Heart right ventricle (tissue), 16 donors: ENCODE data around the gene C12orf42. TPM values are rescaled to one million over a fixed set of nuclear protein-coding genes. Genes with fewer than 3 reads are reported as not detected.

Experiments used
- ATAC-seq, 8 donors: fragments of 200-7000 bp; cut with Tn5 transposase; one replicate each; pipeline ENCODE4 v1.9.1; 2020; ENCODE audit warnings: mild to moderate bottlenecking in 8 of 8, moderate library complexity in 8 of 8, moderate number of reproducible peaks in 1 of 8
- DNase-seq, 2 donors: peaks; one replicate each; pipeline ENCODE4 v3.0.0-alpha.2; 2020
- H3K27ac ChIP-seq, 10 donors: fragments of 200-600 bp; sonication (generic) in 2 of 10; one replicate each; pipeline versions ENCODE4 v1.5.0 to v1.8.0; 2020 to 2022; ENCODE audit warnings: mild to moderate bottlenecking in 3 of 10
- H3K27me3 ChIP-seq, 7 donors: fragments of 200-600 bp; one replicate each; pipeline ENCODE4 v1.8.0; 2021 to 2022; ENCODE audit warnings: mild to moderate bottlenecking in 2 of 7
- H3K36me3 ChIP-seq, 9 donors: fragments of 200-600 bp; sonication (generic) in 1 of 9; one replicate each; pipeline versions ENCODE4 v1.5.0 to v1.8.0; 2020 to 2022; ENCODE audit warnings: mild to moderate bottlenecking in 2 of 9
- H3K4me1 ChIP-seq, 9 donors: fragments of 200-600 bp; sonication (generic) in 1 of 9; one replicate each; pipeline versions ENCODE4 v1.5.0 to v1.8.0; 2020 to 2022; ENCODE audit warnings: mild to moderate bottlenecking in 4 of 9
- H3K4me3 ChIP-seq, 10 donors: fragments of 200-600 bp; sonication (generic) in 2 of 10; one replicate each; pipeline versions ENCODE4 v1.5.0 to v1.8.0; 2020 to 2022; ENCODE audit warnings: mild to moderate bottlenecking in 7 of 10, moderate library complexity in 2 of 10
- H3K9me3 ChIP-seq, 11 donors: fragments of 200-600 bp in 10 of 11; sonication (generic) in 2 of 11; one replicate each; pipeline versions ENCODE4 v1.5.0 to v1.8.0; 2013 to 2022; ENCODE audit warnings: mild to moderate bottlenecking in 2 of 11, control low read depth in 1 of 11, moderate library complexity in 1 of 11
- CTCF ChIP-seq, 9 donors: fragments of 200-600 bp; sonication (generic) in 2 of 9; IDR thresholded peaks; one replicate each; pipeline versions ENCODE4 v1.5.0 to v1.8.0; 2021 to 2022; ENCODE audit warnings: antibody characterized with exemption in 9 of 9, mild to moderate bottlenecking in 5 of 9, moderate library complexity in 1 of 9
- WGBS, 2 donors: extraction: QIAGEN DNeasy Blood & Tissue Kit; methylation state at CpG; one replicate each; pipeline ENCODE4 v1.1.7; 2013; ENCODE audit warnings: inconsistent platforms in 1 of 2; 5-methylcytosine and 5-hydroxymethylcytosine counted together
- intact Hi-C, 10 donors: fragments of 100-400 bp; cut with DNase I; formaldehyde crosslinking; loops; one replicate each; pipeline versions ENCODE4 v1.11.1 to v1.14.2; 2022
- polyA plus RNA-seq, 2 donors: library from polyadenylated mRNA; stranded (reverse); fragments of 200-250 nt; gene quantifications; one replicate each; pipeline ENCODE4 v1.2.3, GENCODE V29; 2013
- total RNA-seq, 10 donors: library from RNA; stranded (reverse); fragmentation: NEBNext Ultra II Directional in 3 of 10; extraction: Animal tissue kit (Norgen Biotek cat#: 25700) in 3 of 10; gene quantifications; one replicate each; pipeline versions ENCODE4 v1.2.1 to v1.2.4, GENCODE V29; 2021 to 2023
- donor health status: Arrhythmogenic right ventricular cardiomyopathy.
- donor health status: ischemic (EF 13 %, LVEDD 7.1; RV severe dilation, severe dysfunction).
- donor health status: healthy with polysubstance abuse.
- donor health status: DM: no; HTN: yes; CAD: no.
- donor health status: DM: no; HTN: no; CAD: no.
- donor health status: ischemic (EF 25% LVEDD 6.9; RV normal size, moderate dysfunction).
- donor health status: ischemic (EF 25% LVEDD 5.7; RV mildly dilated, moderate dysfunction).
- donor health status: healthy.
- donor health status: DM: yes; HTN: yes; CAD: no.
- donor health status: Ischemic cardiomyopathy.
- donor health status: ischemic (EF 35%, LVEDD 5.7; RV mildly dilated, moderate dysfunction).
- donor health status: nonischemic (EF 11% LVEDD 7.7; RV severe dilation, severe dysfunction).
- donor health status: DM: yes; HTN: yes; CAD: no.
- donor health status: PGD.
- donor health status: ischemic (EF 29% LVEDD 5.4; RV normal size, mild dysfunction).
- donor health status: nonischemic (EF 23%, LVEDD 6.1; RV moderate dilation, normal function).

C12orf42 gene
- total and polyA plus RNA-seq, 12 donors: 0.21 TPM; not detected in 11

GRCh38 chr12:103515341-103515740 lies 19.6 kb upstream of the C12orf42 start:
- intact Hi-C loops: no loop called here
- H3K27me3 ChIP-seq: no peaks in the 10 kb centered on the region
- no peaks in the 10 kb centered on the region for H3K36me3 ChIP-seq
- ATAC-seq (no peak), DNase-seq (no peak)
- H3K4me3 ChIP-seq: no peak overlapping the region
- TF ChIP-seq CTCF (IDR thresholded peaks at IDR 0.05): no peak
- no peaks in the 10 kb centered on the region for H3K9me3 ChIP-seq
- H3K4me1 ChIP-seq: no peaks in the 10 kb centered on the region
- H3K27ac ChIP-seq: no peak overlapping the region

GRCh38 chr12:103513875-103514274 lies 18.1 kb upstream of the C12orf42 start:
- Histone ChIP-seq H3K4me1 (no peaks in the 10 kb centered on the region), H3K9me3 (no peaks in the 10 kb centered on the region), H3K27ac (no peak overlapping the region), H3K36me3 (no peaks in the 10 kb centered on the region), H3K4me3 (no peak overlapping the region), H3K27me3 (no peaks in the 10 kb centered on the region)
- TF ChIP-seq CTCF (IDR thresholded peaks at IDR 0.05): no peak
- intact Hi-C loops: no loop called here
- 65 to 71% methylated on average over 3 of the region's 3 CpGs for WGBS, 2 donors
- ATAC-seq: no peak
- no peak for DNase-seq

GRCh38 chr12:103505371-103506236 lies 9.8 kb upstream of the C12orf42 start:
- no peak overlapping the region for H3K4me3 ChIP-seq
- intact Hi-C loops: no loop called here
- no peaks in the 10 kb centered on the region for H3K4me1 ChIP-seq
- DNase-seq: no peak
- H3K9me3 ChIP-seq: no peaks in the 10 kb centered on the region
- H3K36me3 ChIP-seq: no peaks in the 10 kb centered on the region
- no peak for ATAC-seq
- peaks cover 0 to 4% (median 0%) of the 10 kb centered on the region in 7 donors for H3K27me3 ChIP-seq
- no peak for TF ChIP-seq CTCF (IDR thresholded peaks at IDR 0.05)
- no peak overlapping the region for H3K27ac ChIP-seq
- 79 to 83% methylated on average over 9 of the region's 9 CpGs for WGBS, 2 donors

GRCh38 chr12:103504606-103505005 lies 8.8 kb upstream of the C12orf42 start:
- ATAC-seq (no peak), DNase-seq (no peak)
- no peak overlapping the region for H3K4me3 ChIP-seq
- H3K4me1 ChIP-seq: no peaks in the 10 kb centered on the region
- no peaks in the 10 kb centered on the region for H3K36me3 ChIP-seq
- WGBS, 2 donors: 86 to 89% methylated on average over 7 of the region's 7 CpGs
- no peak for TF ChIP-seq CTCF (IDR thresholded peaks at IDR 0.05)
- intact Hi-C loops: no loop called here
- H3K27ac ChIP-seq: no peak overlapping the region
- peaks cover 0 to 4% (median 0%) of the 10 kb centered on the region in 7 donors for H3K27me3 ChIP-seq
- no peaks in the 10 kb centered on the region for H3K9me3 ChIP-seq
